GM12892 (cell line): ENCODE measurements around the gene SLIT3.

Experiments used
- POLR2AphosphoS5 ChIP-seq: IDR thresholded peaks from 2 replicates; pipeline ENCODE4 v1.6.1; 2011; ENCODE audit warnings: low read depth, low read length, control low read depth
- TAF1 ChIP-seq: IDR thresholded peaks from 2 replicates; pipeline ENCODE4 v1.6.1; 2011; ENCODE audit warnings: low read depth, mild to moderate bottlenecking, control low read depth, low read length, borderline replicate concordance

DNA sequence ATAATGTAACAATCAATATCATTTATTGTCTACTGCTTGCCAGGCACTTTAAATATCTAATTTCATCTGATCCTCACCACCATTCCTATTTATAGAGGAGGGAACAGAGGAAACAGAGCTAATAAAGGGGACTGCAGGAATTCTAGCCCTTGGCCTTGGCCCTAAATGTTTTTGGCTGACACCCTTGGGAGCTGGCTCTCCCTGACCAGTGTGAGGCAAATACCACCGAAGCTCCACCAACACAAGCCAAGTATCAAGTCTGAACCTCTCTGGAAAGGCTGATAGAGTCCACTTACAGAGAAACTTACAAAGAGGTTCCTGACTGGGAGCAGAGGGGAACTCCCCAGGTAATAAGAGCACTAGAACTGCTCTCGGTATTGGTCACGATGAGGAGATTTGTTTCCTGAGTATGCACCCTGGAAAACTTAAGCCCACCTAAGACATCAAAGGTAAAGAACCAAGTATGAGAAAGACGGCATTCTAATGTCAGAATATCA is 478.6 kb downstream of the SLIT3 start:
- TF ChIP-seq POLR2AphosphoS5 (no peak), TAF1 (no peak)
